Mesendoderm (in vitro differentiated cells): Measurements from ENCODE around the gene ATE1.
"Not testable (repeated sequence)": the region's sequence is repeated elsewhere in the genome, so short reads cannot be mapped to it uniquely, and the experiment has no call there.

Experiments used
- DNase-seq: peaks from one replicate; pipeline ENCODE4 v3.0.0; 2013
- H2AK5ac ChIP-seq: 2 replicates; pipeline ENCODE4 v1.6.1; 2013; ENCODE audit warnings: low read length, inconsistent platforms
- H2BK120ac ChIP-seq: 2 replicates; pipeline ENCODE4 v1.6.1; 2013; ENCODE audit warnings: low read depth, mild to moderate bottlenecking, low read length, moderate library complexity, mixed read lengths
- H2BK15ac ChIP-seq: replicated peaks from 2 replicates; pipeline ENCODE4 v1.6.1; 2013; ENCODE audit warnings: low read depth, mild to moderate bottlenecking, moderate library complexity
- H2BK5ac ChIP-seq: 2 replicates; pipeline ENCODE4 v1.6.1; 2013; ENCODE audit warnings: low read length, inconsistent platforms
- H3K18ac ChIP-seq: 2 replicates; pipeline ENCODE4 v1.6.1; 2013; ENCODE audit warnings: mild to moderate bottlenecking, low read length, mixed read lengths
- H3K23ac ChIP-seq: one replicate; pipeline ENCODE4 v1.6.1; 2013; ENCODE audit warnings: low read length
- H3K27ac ChIP-seq: 2 replicates; pipeline ENCODE4 v1.5.1; 2013; ENCODE audit warnings: low read depth, mild to moderate bottlenecking, inconsistent platforms, low read length, moderate library complexity
- H3K27me3 ChIP-seq: 2 replicates; pipeline ENCODE4 v1.6.1; 2013; ENCODE audit warnings: low read length, control low read depth, mild to moderate bottlenecking, inconsistent platforms; ENCODE audit not compliant: insufficient read depth, poor library complexity
- H3K36me3 ChIP-seq: 2 replicates; pipeline ENCODE4 v1.6.1; 2013; ENCODE audit warnings: low read length, inconsistent platforms; ENCODE audit not compliant: control insufficient read depth, insufficient read depth
- H3K4ac ChIP-seq: one replicate; pipeline ENCODE4 v1.6.1; 2013; ENCODE audit warnings: low read depth, mild to moderate bottlenecking, low read length, moderate library complexity
- H3K4me1 ChIP-seq: 2 replicates; pipeline ENCODE4 v1.6.1; 2013; ENCODE audit warnings: low read depth, low read length, inconsistent platforms; ENCODE audit not compliant: control insufficient read depth
- H3K4me2 ChIP-seq: 2 replicates; pipeline ENCODE4 v1.6.1; 2013; ENCODE audit warnings: low read length
- H3K4me3 ChIP-seq: 2 replicates; pipeline ENCODE4 v1.5.1; 2013; ENCODE audit warnings: mild to moderate bottlenecking, low read length
- H3K56ac ChIP-seq: one replicate; pipeline ENCODE4 v1.6.1; 2013; ENCODE audit warnings: low read length
- H3K79me1 ChIP-seq: 2 replicates; pipeline ENCODE4 v1.6.1; 2013; ENCODE audit warnings: low read length, inconsistent platforms
- H3K79me2 ChIP-seq: 2 replicates; pipeline ENCODE4 v1.6.1; 2013; ENCODE audit warnings: mild to moderate bottlenecking, low read length; ENCODE audit not compliant: control insufficient read depth, insufficient read depth
- H3K9ac ChIP-seq: 2 replicates; pipeline ENCODE4 v1.6.1; 2013; ENCODE audit warnings: low read length, inconsistent platforms
- H4K5ac ChIP-seq: one replicate; pipeline ENCODE4 v1.6.1; 2013; ENCODE audit warnings: low read length
- H4K8ac ChIP-seq: one replicate; pipeline ENCODE4 v1.6.1; 2013; ENCODE audit warnings: low read depth, mild to moderate bottlenecking, control low read depth, low read length, moderate library complexity
- WGBS: extraction: QIAGEN DNeasy Blood & Tissue Kit; methylation state at CpG from one replicate; pipeline ENCODE4 v1.1.7; 2013; ENCODE audit warnings: low lambda C conversion rate, missing lambda C conversion rate; ENCODE audit not compliant: insufficient coverage; ENCODE audit errors: extremely low coverage; 5-methylcytosine and 5-hydroxymethylcytosine counted together

ATE1 gene

GRCh38 chr10:121919666-121920065 is 8.2 kb downstream of the ATE1 start:
- Histone ChIP-seq H4K8ac (no peak overlapping the region), H3K4me3 (no peak overlapping the region), H3K4ac (no peak overlapping the region), H3K23ac (no peak overlapping the region), H3K27ac (no peak overlapping the region), H2BK5ac (no peak overlapping the region), H3K56ac (no peak overlapping the region), H2BK15ac (no peak overlapping the region), H3K79me2 (peaks cover 2% of the 10 kb centered on the region), H3K79me1 (peaks cover 5% of the 10 kb centered on the region), H3K27me3 (no peaks in the 10 kb centered on the region), H3K9ac (no peak overlapping the region), H2AK5ac (no peak overlapping the region), H3K18ac (no peak overlapping the region), H4K5ac (no peak overlapping the region), H3K36me3 (no peaks in the 10 kb centered on the region), H2BK120ac (no peak overlapping the region), H3K4me2 (no peak overlapping the region), H3K4me1 (no peaks in the 10 kb centered on the region)
- WGBS: no CpG with 5 or more reads among the region's 10 CpGs
- no peak for DNase-seq

- H2AK5ac ChIP-seq, H3K79me2 ChIP-seq, H2BK5ac ChIP-seq, H3K4me3 ChIP-seq, H3K23ac ChIP-seq, H3K56ac ChIP-seq, H3K36me3 ChIP-seq, H3K27ac ChIP-seq, H3K79me1 ChIP-seq, H3K9ac ChIP-seq, H4K5ac ChIP-seq, H3K4me1 ChIP-seq, H2BK120ac ChIP-seq, H3K18ac ChIP-seq, H3K4me2 ChIP-seq, H2BK15ac ChIP-seq, H3K27me3 ChIP-seq, DNase-seq, H4K8ac ChIP-seq, H3K4ac ChIP-seq: not testable (repeated sequence)
- WGBS: no CpG with 5 or more reads among the region's 7 CpGs
These were observed 9.0 kb downstream of the ATE1 start for GRCh38 chr10:121918800-121919199.

- Histone ChIP-seq H3K27me3 (no peaks in the 10 kb centered on the region), H3K4me2 (no peak overlapping the region), H3K4me3 (no peak overlapping the region), H3K18ac (no peak overlapping the region), H2BK5ac (no peak overlapping the region), H2AK5ac (no peak overlapping the region), H3K4me1 (no peaks in the 10 kb centered on the region), H4K5ac (no peak overlapping the region), H3K56ac (no peak overlapping the region), H3K23ac (no peak overlapping the region), H3K36me3 (peaks cover 2% of the 10 kb centered on the region), H2BK120ac (no peak overlapping the region), H3K79me2 (no peaks in the 10 kb centered on the region), H3K4ac (no peak overlapping the region), H2BK15ac (no peak overlapping the region), H3K79me1 (peaks cover 2% of the 10 kb centered on the region), H4K8ac (no peak overlapping the region), H3K27ac (no peak overlapping the region), H3K9ac (no peak overlapping the region)
- no peak for DNase-seq
- WGBS: no CpG with 5 or more reads among the region's 6 CpGs
These were observed 13.2 kb downstream of the ATE1 start for GRCh38 chr10:121914661-121915060.

GRCh38 chr10:121911421-121911697 is 16.5 kb downstream of the ATE1 start:
- Histone ChIP-seq H3K23ac (no peak overlapping the region), H2BK5ac (no peak overlapping the region), H3K27ac (no peak overlapping the region), H3K36me3 (peaks cover 2% of the 10 kb centered on the region), H3K4me3 (no peak overlapping the region), H3K4me1 (no peaks in the 10 kb centered on the region), H4K8ac (no peak overlapping the region), H4K5ac (no peak overlapping the region), H3K4ac (no peak overlapping the region), H2BK120ac (no peak overlapping the region), H3K79me2 (no peaks in the 10 kb centered on the region), H3K4me2 (no peak overlapping the region), H2AK5ac (no peak overlapping the region), H3K27me3 (no peaks in the 10 kb centered on the region), H3K9ac (no peak overlapping the region), H3K79me1 (peaks cover 2% of the 10 kb centered on the region), H3K56ac (no peak overlapping the region), H3K18ac (no peak overlapping the region), H2BK15ac (no peak overlapping the region)
- no peak for DNase-seq
- no CpG with 5 or more reads among the region's 2 CpGs for WGBS

- Histone ChIP-seq H3K18ac (no peak overlapping the region), H3K79me1 (peaks cover 2% of the 10 kb centered on the region), H3K4me2 (no peak overlapping the region), H3K27me3 (no peaks in the 10 kb centered on the region), H3K36me3 (peaks cover 2% of the 10 kb centered on the region), H2AK5ac (no peak overlapping the region), H3K27ac (no peak overlapping the region), H2BK120ac (no peak overlapping the region), H3K56ac (no peak overlapping the region), H3K9ac (no peak overlapping the region), H3K4me1 (no peaks in the 10 kb centered on the region), H3K4me3 (no peak overlapping the region), H3K4ac (no peak overlapping the region), H4K5ac (peak overlapping the region; percentile 71), H4K8ac (no peak overlapping the region), H3K23ac (no peak overlapping the region), H2BK15ac (no peak overlapping the region), H3K79me2 (no peaks in the 10 kb centered on the region), H2BK5ac (no peak overlapping the region)
- no CpG with 5 or more reads among the region's 5 CpGs for WGBS
- DNase-seq: no peak
These were observed 17.0 kb downstream of the ATE1 start for GRCh38 chr10:121910673-121911420.

- Histone ChIP-seq H3K4me2 (no peak overlapping the region), H3K56ac (no peak overlapping the region), H3K79me2 (no peaks in the 10 kb centered on the region), H3K27ac (no peak overlapping the region), H4K5ac (no peak overlapping the region), H3K18ac (no peak overlapping the region), H3K4me3 (no peak overlapping the region), H3K27me3 (no peaks in the 10 kb centered on the region), H3K79me1 (no peaks in the 10 kb centered on the region), H3K23ac (no peak overlapping the region), H4K8ac (no peak overlapping the region), H3K4me1 (no peaks in the 10 kb centered on the region), H3K4ac (no peak overlapping the region), H2AK5ac (no peak overlapping the region), H3K36me3 (no peaks in the 10 kb centered on the region), H2BK15ac (no peak overlapping the region), H2BK120ac (no peak overlapping the region), H2BK5ac (no peak overlapping the region), H3K9ac (no peak overlapping the region)
- DNase-seq: no peak
- no CpG with 5 or more reads among the region's 2 CpGs for WGBS
These were observed 22.9 kb downstream of the ATE1 start for GRCh38 chr10:121904888-121905287.
